HepG2 (cell line): ENCODE data around the gene ZFYVE27. TPM values are rescaled to one million over a fixed set of nuclear protein-coding genes. Genes with fewer than 3 reads are reported as not detected.

Experiments used
- AHR ChIP-seq: IDR thresholded peaks from 2 replicates; pipeline ENCODE4 v1.6.1; 2018; ENCODE audit warnings: missing genetic modification reagents, missing compliant biosample characterization
- BRD4 ChIP-seq: sonication (generic); formaldehyde crosslinking; IDR thresholded peaks from 2 replicates; pipeline ENCODE4 v1.4.0; 2020; ENCODE audit warnings: missing genetic modification reagents
- EZH2 ChIP-seq: conservative IDR thresholded peaks from 2 replicates; pipeline ENCODE4 v1.6.1; 2012; ENCODE audit warnings: mild to moderate bottlenecking, low read depth, low read length, moderate library complexity
- MLLT10 ChIP-seq: sonication (generic); formaldehyde crosslinking; IDR thresholded peaks from 2 replicates; pipeline ENCODE4 v1.4.0; 2020; ENCODE audit warnings: missing genetic modification reagents
- NCOA2 ChIP-seq: sonication (generic); formaldehyde crosslinking; IDR thresholded peaks from 2 replicates; pipeline ENCODE4 v1.8.0; 2022; ENCODE audit warnings: inconsistent platforms
- NR2C2 ChIP-seq: sonication (generic); formaldehyde crosslinking; IDR thresholded peaks from 2 replicates; pipeline ENCODE4 v1.4.0; 2020; ENCODE audit warnings: missing genetic modification reagents, mild to moderate bottlenecking, moderate library complexity, borderline replicate concordance
- PLRG1 ChIP-seq: fragments of 450-650 bp; conservative IDR thresholded peaks from 2 replicates; pipeline ENCODE4 v1.6.1; 2016
- RAD21 ChIP-seq: fragments of 450-650 bp; formaldehyde crosslinking; IDR thresholded peaks from 2 replicates; pipeline ENCODE4 v1.5.0; 2020; ENCODE audit warnings: mild to moderate bottlenecking
- REL ChIP-seq: sonication (generic); formaldehyde crosslinking; conservative IDR thresholded peaks from 2 replicates; pipeline ENCODE4 v1.8.0; 2022; ENCODE audit warnings: mild to moderate bottlenecking, missing genetic modification reagents, moderate library complexity
- SNRNP70 ChIP-seq: fragments of 200-400 bp; formaldehyde crosslinking; IDR thresholded peaks from 2 replicates; pipeline ENCODE4 v1.6.1; 2017; ENCODE audit warnings: mild to moderate bottlenecking, low read depth, low read length, moderate library complexity
- ZFP37 ChIP-seq: sonication (generic); formaldehyde crosslinking; IDR thresholded peaks from 2 replicates; pipeline ENCODE4 v1.4.0; 2020; ENCODE audit warnings: missing genetic modification reagents, borderline replicate concordance
- polyA plus RNA-seq, 8 experiments: library from polyadenylated mRNA; depleted of rRNA in 3 of 8; stranded (reverse) in 7 of 8; unstranded in 1 of 8; fragments of >200 nt; fragmentation: Illumina TruSeq in 4 of 8; extraction: Trizol in 4 of 8; gene quantifications; 2 replicates each; pipeline versions ENCODE4 v1.2.1 to v1.2.3, GENCODE V29; 2011 to 2016; ENCODE audit warnings: low read depth in 4 of 8, missing spikeins in 1 of 8, mixed read lengths in 1 of 8; ENCODE audit not compliant: insufficient read depth in 1 of 8
- total RNA-seq, 5 experiments: library from RNA; depleted of rRNA; stranded (reverse); fragments of >200 nt; fragmentation: Illumina TruSeq; extraction: Trizol; gene quantifications; 2 replicates each; pipeline ENCODE4 v1.2.3, GENCODE V29; 2016; ENCODE audit warnings: low read depth in 1 of 5
- TF ChIP-seq, protein P1 (sequence below), 2 experiments: sonication (generic) in 1 of 2; formaldehyde crosslinking in 1 of 2; IDR thresholded peaks; 2 replicates each; pipeline versions ENCODE4 v1.4.0 to v1.6.1; 2016 to 2020; ENCODE audit warnings: borderline replicate concordance in 1 of 2, low read depth in 1 of 2, mild to moderate bottlenecking in 1 of 2, missing genetic modification reagents in 1 of 2
- TF ChIP-seq, protein P2 (sequence below): sonication (generic); formaldehyde crosslinking; IDR thresholded peaks from 2 replicates; pipeline ENCODE4 v1.4.0; 2020; ENCODE audit warnings: missing genetic modification reagents
- TF ChIP-seq, protein P3 (sequence below): sonication (generic); formaldehyde crosslinking; IDR thresholded peaks from 2 replicates; pipeline ENCODE4 v1.4.0; 2020; ENCODE audit warnings: missing genetic modification reagents
- TF ChIP-seq, protein P4 (sequence below): sonication (generic); formaldehyde crosslinking; IDR thresholded peaks from 2 replicates; pipeline ENCODE4 v1.5.1; 2020; ENCODE audit warnings: mild to moderate bottlenecking, missing genetic modification reagents, moderate library complexity

The ZFYVE27 gene
- total and polyA plus RNA-seq, 2 of the 13 experiments (the other 11 are each of a cell fraction or from before 2014, with no cell fraction given) = 19.7 to 20.5 TPM

DNA sequence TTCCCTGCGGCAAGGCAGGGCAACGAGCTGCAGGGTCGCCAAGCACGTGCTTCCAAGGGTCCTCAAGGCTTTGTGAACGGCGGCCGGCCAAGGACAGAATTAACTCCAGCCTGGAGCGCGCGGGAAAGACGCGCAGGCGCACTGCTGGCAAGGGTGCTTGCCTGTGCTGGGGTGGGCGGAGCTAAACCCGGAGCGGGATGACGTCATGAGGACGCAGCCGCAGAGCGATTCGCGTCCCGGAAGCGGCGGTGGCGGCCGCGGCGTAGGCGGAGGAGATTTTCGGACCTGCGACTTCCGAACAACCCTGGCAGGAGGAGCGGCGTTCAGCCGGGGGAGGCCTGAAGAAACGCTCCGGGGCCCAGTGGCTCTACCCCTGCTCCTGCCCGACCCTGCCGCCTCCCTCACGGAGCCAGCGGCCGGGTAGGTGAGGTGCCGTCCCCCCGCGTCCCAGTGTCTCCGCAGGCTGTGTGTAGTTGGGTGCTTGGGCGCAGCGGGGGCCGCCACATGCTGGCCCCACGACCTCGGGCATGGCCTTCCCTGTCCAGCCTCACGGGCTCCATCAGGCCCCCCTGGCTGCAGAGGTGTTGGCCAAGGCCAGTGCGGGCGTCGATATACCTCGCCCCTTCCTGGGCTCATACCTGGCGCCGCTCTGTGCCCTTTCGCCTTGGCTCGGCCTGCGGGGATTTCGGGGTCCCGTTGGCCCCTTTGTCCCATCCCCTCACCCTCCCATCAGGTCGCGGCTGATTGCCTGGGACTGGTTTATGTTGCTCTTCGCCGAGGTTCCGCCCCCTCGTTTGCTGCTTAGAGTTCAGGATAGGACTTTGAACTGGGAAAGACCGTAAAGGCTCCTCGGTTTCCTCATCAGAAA lies at the start of gene ZFYVE27 (continued):
- TF ChIP-seq, protein P1, sequence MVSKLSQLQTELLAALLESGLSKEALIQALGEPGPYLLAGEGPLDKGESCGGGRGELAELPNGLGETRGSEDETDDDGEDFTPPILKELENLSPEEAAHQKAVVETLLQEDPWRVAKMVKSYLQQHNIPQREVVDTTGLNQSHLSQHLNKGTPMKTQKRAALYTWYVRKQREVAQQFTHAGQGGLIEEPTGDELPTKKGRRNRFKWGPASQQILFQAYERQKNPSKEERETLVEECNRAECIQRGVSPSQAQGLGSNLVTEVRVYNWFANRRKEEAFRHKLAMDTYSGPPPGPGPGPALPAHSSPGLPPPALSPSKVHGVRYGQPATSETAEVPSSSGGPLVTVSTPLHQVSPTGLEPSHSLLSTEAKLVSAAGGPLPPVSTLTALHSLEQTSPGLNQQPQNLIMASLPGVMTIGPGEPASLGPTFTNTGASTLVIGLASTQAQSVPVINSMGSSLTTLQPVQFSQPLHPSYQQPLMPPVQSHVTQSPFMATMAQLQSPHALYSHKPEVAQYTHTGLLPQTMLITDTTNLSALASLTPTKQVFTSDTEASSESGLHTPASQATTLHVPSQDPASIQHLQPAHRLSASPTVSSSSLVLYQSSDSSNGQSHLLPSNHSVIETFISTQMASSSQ (IDR thresholded peaks at IDR 0.05; ENCODE audit: low read depth) = no peak
- TF ChIP-seq, protein P1 (CRISPR knock-in tag; IDR thresholded peaks at IDR 0.05; ENCODE audit: borderline replicate concordance) = peak; percentile 58; the same call in 1 of the 2 replicates
- TF ChIP-seq NR2C2 (peak; percentile 75), SNRNP70 (no peak), BRD4 (CRISPR knock-in tag) (peak; percentile 53), RAD21 (peak; percentile 20; the same call in 1 of the 2 replicates), NCOA2 (peak; percentile 72), EZH2 (no peak), ZFP37 (CRISPR knock-in tag) (peak; percentile 97; the same call in 1 of the 2 replicates), PLRG1 (no peak), MLLT10 (CRISPR knock-in tag) (no peak), REL (CRISPR knock-in tag) (peak; percentile 99), AHR (CRISPR knock-in tag) (peak; percentile 99)
- TF ChIP-seq, protein P2, sequence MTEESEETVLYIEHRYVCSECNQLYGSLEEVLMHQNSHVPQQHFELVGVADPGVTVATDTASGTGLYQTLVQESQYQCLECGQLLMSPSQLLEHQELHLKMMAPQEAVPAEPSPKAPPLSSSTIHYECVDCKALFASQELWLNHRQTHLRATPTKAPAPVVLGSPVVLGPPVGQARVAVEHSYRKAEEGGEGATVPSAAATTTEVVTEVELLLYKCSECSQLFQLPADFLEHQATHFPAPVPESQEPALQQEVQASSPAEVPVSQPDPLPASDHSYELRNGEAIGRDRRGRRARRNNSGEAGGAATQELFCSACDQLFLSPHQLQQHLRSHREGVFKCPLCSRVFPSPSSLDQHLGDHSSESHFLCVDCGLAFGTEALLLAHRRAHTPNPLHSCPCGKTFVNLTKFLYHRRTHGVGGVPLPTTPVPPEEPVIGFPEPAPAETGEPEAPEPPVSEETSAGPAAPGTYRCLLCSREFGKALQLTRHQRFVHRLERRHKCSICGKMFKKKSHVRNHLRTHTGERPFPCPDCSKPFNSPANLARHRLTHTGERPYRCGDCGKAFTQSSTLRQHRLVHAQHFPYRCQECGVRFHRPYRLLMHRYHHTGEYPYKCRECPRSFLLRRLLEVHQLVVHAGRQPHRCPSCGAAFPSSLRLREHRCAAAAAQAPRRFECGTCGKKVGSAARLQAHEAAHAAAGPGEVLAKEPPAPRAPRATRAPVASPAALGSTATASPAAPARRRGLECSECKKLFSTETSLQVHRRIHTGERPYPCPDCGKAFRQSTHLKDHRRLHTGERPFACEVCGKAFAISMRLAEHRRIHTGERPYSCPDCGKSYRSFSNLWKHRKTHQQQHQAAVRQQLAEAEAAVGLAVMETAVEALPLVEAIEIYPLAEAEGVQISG (CRISPR knock-in tag) = peak; percentile 83
- TF ChIP-seq, protein P3, sequence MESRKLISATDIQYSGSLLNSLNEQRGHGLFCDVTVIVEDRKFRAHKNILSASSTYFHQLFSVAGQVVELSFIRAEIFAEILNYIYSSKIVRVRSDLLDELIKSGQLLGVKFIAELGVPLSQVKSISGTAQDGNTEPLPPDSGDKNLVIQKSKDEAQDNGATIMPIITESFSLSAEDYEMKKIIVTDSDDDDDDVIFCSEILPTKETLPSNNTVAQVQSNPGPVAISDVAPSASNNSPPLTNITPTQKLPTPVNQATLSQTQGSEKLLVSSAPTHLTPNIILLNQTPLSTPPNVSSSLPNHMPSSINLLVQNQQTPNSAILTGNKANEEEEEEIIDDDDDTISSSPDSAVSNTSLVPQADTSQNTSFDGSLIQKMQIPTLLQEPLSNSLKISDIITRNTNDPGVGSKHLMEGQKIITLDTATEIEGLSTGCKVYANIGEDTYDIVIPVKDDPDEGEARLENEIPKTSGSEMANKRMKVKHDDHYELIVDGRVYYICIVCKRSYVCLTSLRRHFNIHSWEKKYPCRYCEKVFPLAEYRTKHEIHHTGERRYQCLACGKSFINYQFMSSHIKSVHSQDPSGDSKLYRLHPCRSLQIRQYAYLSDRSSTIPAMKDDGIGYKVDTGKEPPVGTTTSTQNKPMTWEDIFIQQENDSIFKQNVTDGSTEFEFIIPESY (CRISPR knock-in tag) = peak; percentile 76
- TF ChIP-seq, protein P4, sequence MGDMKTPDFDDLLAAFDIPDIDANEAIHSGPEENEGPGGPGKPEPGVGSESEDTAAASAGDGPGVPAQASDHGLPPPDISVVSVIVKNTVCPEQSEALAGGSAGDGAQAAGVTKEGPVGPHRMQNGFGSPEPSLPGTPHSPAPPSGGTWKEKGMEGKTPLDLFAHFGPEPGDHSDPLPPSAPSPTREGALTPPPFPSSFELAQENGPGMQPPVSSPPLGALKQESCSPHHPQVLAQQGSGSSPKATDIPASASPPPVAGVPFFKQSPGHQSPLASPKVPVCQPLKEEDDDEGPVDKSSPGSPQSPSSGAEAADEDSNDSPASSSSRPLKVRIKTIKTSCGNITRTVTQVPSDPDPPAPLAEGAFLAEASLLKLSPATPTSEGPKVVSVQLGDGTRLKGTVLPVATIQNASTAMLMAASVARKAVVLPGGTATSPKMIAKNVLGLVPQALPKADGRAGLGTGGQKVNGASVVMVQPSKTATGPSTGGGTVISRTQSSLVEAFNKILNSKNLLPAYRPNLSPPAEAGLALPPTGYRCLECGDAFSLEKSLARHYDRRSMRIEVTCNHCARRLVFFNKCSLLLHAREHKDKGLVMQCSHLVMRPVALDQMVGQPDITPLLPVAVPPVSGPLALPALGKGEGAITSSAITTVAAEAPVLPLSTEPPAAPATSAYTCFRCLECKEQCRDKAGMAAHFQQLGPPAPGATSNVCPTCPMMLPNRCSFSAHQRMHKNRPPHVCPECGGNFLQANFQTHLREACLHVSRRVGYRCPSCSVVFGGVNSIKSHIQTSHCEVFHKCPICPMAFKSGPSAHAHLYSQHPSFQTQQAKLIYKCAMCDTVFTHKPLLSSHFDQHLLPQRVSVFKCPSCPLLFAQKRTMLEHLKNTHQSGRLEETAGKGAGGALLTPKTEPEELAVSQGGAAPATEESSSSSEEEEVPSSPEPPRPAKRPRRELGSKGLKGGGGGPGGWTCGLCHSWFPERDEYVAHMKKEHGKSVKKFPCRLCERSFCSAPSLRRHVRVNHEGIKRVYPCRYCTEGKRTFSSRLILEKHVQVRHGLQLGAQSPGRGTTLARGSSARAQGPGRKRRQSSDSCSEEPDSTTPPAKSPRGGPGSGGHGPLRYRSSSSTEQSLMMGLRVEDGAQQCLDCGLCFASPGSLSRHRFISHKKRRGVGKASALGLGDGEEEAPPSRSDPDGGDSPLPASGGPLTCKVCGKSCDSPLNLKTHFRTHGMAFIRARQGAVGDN = peak; percentile 100
